ENCODE measurements around the gene CHMP1A.
"Not testable (repeated sequence)": the region's sequence is repeated elsewhere in the genome, so short reads cannot be mapped to it uniquely, and the experiment has no call there.

The CHMP1A gene

GRCh38 chr16:89691986-89692569, 34.6 kb upstream of the CHMP1A start:
- DNase-seq: no peak

- DNase-seq: no peak
Observed at GRCh38 chr16:89691231-89691985, 33.9 kb upstream of the CHMP1A start.

- no peak for DNase-seq
Observed at GRCh38 chr16:89690392-89690901, 32.9 kb upstream of the CHMP1A start.

GRCh38 chr16:89689621-89690020, 32.1 kb upstream of the CHMP1A start:
- not testable (repeated sequence) for DNase-seq

- DNase-seq: no peak
Observed at GRCh38 chr16:89689142-89689541, 31.6 kb upstream of the CHMP1A start.

- no peak for DNase-seq
Observed at GRCh38 chr16:89688395-89688794, 30.9 kb upstream of the CHMP1A start.

- no peak for DNase-seq
Observed at GRCh38 chr16:89687092-89687940, 29.8 kb upstream of the CHMP1A start.

- peak; percentile 99 for DNase-seq
Observed at GRCh38 chr16:89686520-89687091, 29.1 kb upstream of the CHMP1A start, which contains the start of gene CDK10. Gene CDK10 (plus strand): TSS chr16:89686689. CDS start chr16:89686711, 22 bp downstream.

- DNase-seq: no peak
Observed at GRCh38 chr16:89685916-89686315, 28.4 kb upstream of the CHMP1A start.

GRCh38 chr16:89678258-89678657, 20.8 kb upstream of the CHMP1A start:
- DNase-seq: no peak

- no peak for DNase-seq
Observed at GRCh38 chr16:89672177-89672941, 14.9 kb upstream of the CHMP1A start.

- not testable (repeated sequence) for DNase-seq
Observed at GRCh38 chr16:89671565-89671964, 14.1 kb upstream of the CHMP1A start.

- DNase-seq: no peak
Observed at GRCh38 chr16:89670496-89671431, 13.3 kb upstream of the CHMP1A start.

GRCh38 chr16:89669755-89670154, 12.2 kb upstream of the CHMP1A start:
- no peak for DNase-seq

GRCh38 chr16:89668790-89669158, 11.3 kb upstream of the CHMP1A start:
- DNase-seq: no peak

GRCh38 chr16:89667633-89668032, 10.1 kb upstream of the CHMP1A start:
- no peak for DNase-seq

- not testable (repeated sequence) for DNase-seq
Observed at GRCh38 chr16:89667000-89667399, 9.5 kb upstream of the CHMP1A start.

GRCh38 chr16:89664238-89664637, 6.7 kb upstream of the CHMP1A start:
- not testable (repeated sequence) for DNase-seq

GRCh38 chr16:89661215-89661614, 3.7 kb upstream of the CHMP1A start:
- DNase-seq: no peak

GRCh38 chr16:89660146-89660545, 2.6 kb upstream of the CHMP1A start:
- no peak for DNase-seq
